ENCODE results near the gene GPER1.
"Not testable (repeated sequence)": the region's sequence is repeated elsewhere in the genome, so short reads cannot be mapped to it uniquely, and the experiment has no call there.

Gene GPER1

GRCh38 chr7:1103789-1104515 is 16.0 kb downstream of the GPER1 start:
- no peak for DNase-seq (ENCODE audit: low spot score)

GRCh38 chr7:1104516-1105179 is 16.7 kb downstream of the GPER1 start:
- no peak for DNase-seq (ENCODE audit: low spot score)

GRCh38 chr7:1105189-1105588 is 17.3 kb downstream of the GPER1 start:
- DNase-seq (ENCODE audit: low spot score): no peak

- no peak for DNase-seq (ENCODE audit: low spot score)
Measured at GRCh38 chr7:1106063-1106792, 18.3 kb downstream of the GPER1 start.

GRCh38 chr7:1106793-1107421 is 19.0 kb downstream of the GPER1 start:
- DNase-seq (ENCODE audit: low spot score): no peak

- DNase-seq (ENCODE audit: low spot score): no peak
Measured at GRCh38 chr7:1108264-1108920, 20.5 kb downstream of the GPER1 start.

- DNase-seq (ENCODE audit: low spot score): no peak
Measured at GRCh38 chr7:1109581-1110310, 21.8 kb downstream of the GPER1 start.

- no peak for DNase-seq (ENCODE audit: low spot score)
Measured at GRCh38 chr7:1110358-1110757, 22.4 kb downstream of the GPER1 start.

- DNase-seq (ENCODE audit: low spot score): no peak
Measured at GRCh38 chr7:1111156-1111555, 23.2 kb downstream of the GPER1 start.

GRCh38 chr7:1112109-1112508 is 24.2 kb downstream of the GPER1 start:
- DNase-seq (ENCODE audit: low spot score): no peak

- DNase-seq (ENCODE audit: low spot score): no peak
Measured at GRCh38 chr7:1112625-1113547, 25.0 kb downstream of the GPER1 start.

GRCh38 chr7:1113548-1113885 is 25.6 kb downstream of the GPER1 start:
- no peak for DNase-seq (ENCODE audit: low spot score)

GRCh38 chr7:1114088-1114487 is 26.2 kb downstream of the GPER1 start:
- DNase-seq (ENCODE audit: low spot score): no peak

- DNase-seq (ENCODE audit: low spot score): no peak
Measured at GRCh38 chr7:1114505-1114904, 26.6 kb downstream of the GPER1 start.

GRCh38 chr7:1115171-1116045 is 27.5 kb downstream of the GPER1 start:
- DNase-seq (ENCODE audit: low spot score): not testable (repeated sequence)

- not testable (repeated sequence) for DNase-seq (ENCODE audit: low spot score)
Measured at GRCh38 chr7:1116383-1117008, 28.6 kb downstream of the GPER1 start.

GRCh38 chr7:1117321-1117928 is 29.5 kb downstream of the GPER1 start:
- no peak for DNase-seq (ENCODE audit: low spot score)

- no peak for DNase-seq (ENCODE audit: low spot score)
Measured at GRCh38 chr7:1119201-1119600, 31.3 kb downstream of the GPER1 start.

Measured in hepatic stellate cell (primary cell).